Measurements from ENCODE around the gene STH. TPM values are rescaled to one million over a fixed set of nuclear protein-coding genes. Genes with fewer than 3 reads are reported as not detected.
"Not testable (repeated sequence)": the region's sequence is repeated elsewhere in the genome, so short reads cannot be mapped to it uniquely, and the experiment has no call there.

The STH gene
- total RNA-seq, 1 experiment from 2014 or later = not detected

GRCh38 chr17:46020023-46020761 is 21.1 kb downstream of the STH start:
- H3K9me3 Mint-ChIP-seq (ENCODE audit: unreplicated experiment) = no peaks in the 10 kb centered on the region

GRCh38 chr17:46020998-46021397 is 21.9 kb downstream of the STH start:
- Mint-ChIP-seq H3K9me3 (ENCODE audit: unreplicated experiment) (no peaks in the 10 kb centered on the region), H3K36me3 (ENCODE audit: insufficient read depth, unreplicated experiment) (peaks cover 34% of the 10 kb centered on the region)
- intact Hi-C loops (cut with micrococcal nuclease; ENCODE audit: unreplicated experiment) = no loop called here

More at GRCh38 chr17:46020023-46020761, 21.1 kb downstream of the STH start:
- CTCF ChIA-PET = no interaction called here
- Histone ChIP-seq H3K4me1 (no peaks in the 10 kb centered on the region), H3K27me3 (replicated peaks; ENCODE audit: control insufficient read depth, insufficient read depth, low read length) (no peaks in the 10 kb centered on the region), H3K36me3 (ENCODE audit: control insufficient read depth, insufficient read depth, low read length) (peaks cover 1% of the 10 kb centered on the region), H3K9me3 (no peaks in the 10 kb centered on the region), H3K4me3 (ENCODE audit: low read depth, low read length) (no peak overlapping the region)
- POLR2A ChIA-PET = no interaction called here
- Mint-ChIP-seq H3K27ac (ENCODE audit: unreplicated experiment) (no peak overlapping the region), H3K27me3 (ENCODE audit: insufficient read depth, unreplicated experiment) (no peaks in the 10 kb centered on the region), H3K4me3 (ENCODE audit: unreplicated experiment) (no peak overlapping the region), H3K36me3 (ENCODE audit: insufficient read depth, unreplicated experiment) (peaks cover 26% of the 10 kb centered on the region), H3K4me1 (ENCODE audit: low read depth, unreplicated experiment) (no peaks in the 10 kb centered on the region)
- TF ChIP-seq, protein P1, sequence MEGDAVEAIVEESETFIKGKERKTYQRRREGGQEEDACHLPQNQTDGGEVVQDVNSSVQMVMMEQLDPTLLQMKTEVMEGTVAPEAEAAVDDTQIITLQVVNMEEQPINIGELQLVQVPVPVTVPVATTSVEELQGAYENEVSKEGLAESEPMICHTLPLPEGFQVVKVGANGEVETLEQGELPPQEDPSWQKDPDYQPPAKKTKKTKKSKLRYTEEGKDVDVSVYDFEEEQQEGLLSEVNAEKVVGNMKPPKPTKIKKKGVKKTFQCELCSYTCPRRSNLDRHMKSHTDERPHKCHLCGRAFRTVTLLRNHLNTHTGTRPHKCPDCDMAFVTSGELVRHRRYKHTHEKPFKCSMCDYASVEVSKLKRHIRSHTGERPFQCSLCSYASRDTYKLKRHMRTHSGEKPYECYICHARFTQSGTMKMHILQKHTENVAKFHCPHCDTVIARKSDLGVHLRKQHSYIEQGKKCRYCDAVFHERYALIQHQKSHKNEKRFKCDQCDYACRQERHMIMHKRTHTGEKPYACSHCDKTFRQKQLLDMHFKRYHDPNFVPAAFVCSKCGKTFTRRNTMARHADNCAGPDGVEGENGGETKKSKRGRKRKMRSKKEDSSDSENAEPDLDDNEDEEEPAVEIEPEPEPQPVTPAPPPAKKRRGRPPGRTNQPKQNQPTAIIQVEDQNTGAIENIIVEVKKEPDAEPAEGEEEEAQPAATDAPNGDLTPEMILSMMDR (IDR thresholded peaks at IDR 0.05; ENCODE audit: insufficient read depth in 1 of 2, low read depth in 1 of 2, low read length in 1 of 2, severe bottlenecking in 1 of 2, unreplicated experiment in 1 of 2) = no peak
- no peak for DNase-seq
- intact Hi-C loops (cut with micrococcal nuclease; ENCODE audit: unreplicated experiment) = no loop called here
- no TSS peak for BruUV-seq (replicated peaks)

DNA sequence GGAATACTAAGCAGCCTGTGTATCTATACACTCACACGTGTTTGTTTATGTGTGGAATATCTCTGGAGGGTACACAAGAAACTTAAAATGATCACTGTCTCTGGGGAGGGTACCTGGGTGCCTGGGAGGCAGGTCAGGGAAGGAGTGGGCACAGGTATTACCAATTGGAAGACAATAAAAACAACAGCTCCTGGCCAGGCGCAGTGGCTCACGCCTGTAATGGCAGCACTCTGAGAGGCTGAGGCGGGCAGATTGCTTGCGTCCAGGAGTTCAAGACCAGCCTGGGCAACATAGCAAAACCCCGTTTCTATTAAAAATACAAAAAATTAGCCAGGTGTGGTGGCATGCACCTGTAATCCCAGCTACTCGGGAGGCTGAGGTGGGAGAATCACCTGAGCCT is 24.3 kb downstream of the STH start:
- H3K27ac Mint-ChIP-seq (ENCODE audit: unreplicated experiment); H3K4me3 ChIP-seq (ENCODE audit: low read depth, low read length); BruUV-seq (replicated peaks); H3K27me3 ChIP-seq (replicated peaks; ENCODE audit: control insufficient read depth, insufficient read depth, low read length); CTCF ChIA-PET; H3K36me3 ChIP-seq (ENCODE audit: control insufficient read depth, insufficient read depth, low read length); H3K4me1 ChIP-seq; POLR2A ChIA-PET; intact Hi-C loops (cut with micrococcal nuclease; ENCODE audit: unreplicated experiment); H3K9me3 ChIP-seq; H3K4me3 Mint-ChIP-seq (ENCODE audit: unreplicated experiment); DNase-seq; H3K9me3 Mint-ChIP-seq (ENCODE audit: unreplicated experiment); H3K4me1 Mint-ChIP-seq (ENCODE audit: low read depth, unreplicated experiment); H3K27me3 Mint-ChIP-seq (ENCODE audit: insufficient read depth, unreplicated experiment): not testable (repeated sequence)
- H3K36me3 Mint-ChIP-seq (ENCODE audit: insufficient read depth, unreplicated experiment) = peaks cover 58% of the 10 kb centered on the region

More at GRCh38 chr17:46020998-46021397, 21.9 kb downstream of the STH start:
- H3K4me3 Mint-ChIP-seq (ENCODE audit: unreplicated experiment) = no peak overlapping the region
- no peaks in the 10 kb centered on the region for H3K4me1 Mint-ChIP-seq (ENCODE audit: low read depth, unreplicated experiment)
- TF ChIP-seq, protein P1 (IDR thresholded peaks at IDR 0.05; ENCODE audit: insufficient read depth in 1 of 2, low read depth in 1 of 2, low read length in 1 of 2, severe bottlenecking in 1 of 2, unreplicated experiment in 1 of 2) = no peak
- no peak overlapping the region for H3K4me3 ChIP-seq (ENCODE audit: low read depth, low read length)
- POLR2A ChIA-PET = no interaction called here
- BruUV-seq (replicated peaks) = no TSS peak
- H3K4me1 ChIP-seq = no peaks in the 10 kb centered on the region
- CTCF ChIA-PET = interaction anchor here (0.6 to 1.0 kb wide), 2 partner anchors 15 to 23 kb away, joined by 3 to 4 read pairs; no protein-coding TSS in a partner anchor
- no peaks in the 10 kb centered on the region for H3K27me3 Mint-ChIP-seq (ENCODE audit: insufficient read depth, unreplicated experiment)
- H3K36me3 ChIP-seq (ENCODE audit: control insufficient read depth, insufficient read depth, low read length) = peaks cover 1% of the 10 kb centered on the region
- H3K27ac Mint-ChIP-seq (ENCODE audit: unreplicated experiment) = no peak overlapping the region
- H3K9me3 ChIP-seq = no peaks in the 10 kb centered on the region
- no peak for DNase-seq
- no peaks in the 10 kb centered on the region for H3K27me3 ChIP-seq (replicated peaks; ENCODE audit: control insufficient read depth, insufficient read depth, low read length)

All from Caco-2 (cell line).